ENCODE measurements around the gene ATP8B3.
"Not testable (repeated sequence)": the region's sequence is repeated elsewhere in the genome, so short reads cannot be mapped to it uniquely, and the experiment has no call there.

The ATP8B3 gene

DNA sequence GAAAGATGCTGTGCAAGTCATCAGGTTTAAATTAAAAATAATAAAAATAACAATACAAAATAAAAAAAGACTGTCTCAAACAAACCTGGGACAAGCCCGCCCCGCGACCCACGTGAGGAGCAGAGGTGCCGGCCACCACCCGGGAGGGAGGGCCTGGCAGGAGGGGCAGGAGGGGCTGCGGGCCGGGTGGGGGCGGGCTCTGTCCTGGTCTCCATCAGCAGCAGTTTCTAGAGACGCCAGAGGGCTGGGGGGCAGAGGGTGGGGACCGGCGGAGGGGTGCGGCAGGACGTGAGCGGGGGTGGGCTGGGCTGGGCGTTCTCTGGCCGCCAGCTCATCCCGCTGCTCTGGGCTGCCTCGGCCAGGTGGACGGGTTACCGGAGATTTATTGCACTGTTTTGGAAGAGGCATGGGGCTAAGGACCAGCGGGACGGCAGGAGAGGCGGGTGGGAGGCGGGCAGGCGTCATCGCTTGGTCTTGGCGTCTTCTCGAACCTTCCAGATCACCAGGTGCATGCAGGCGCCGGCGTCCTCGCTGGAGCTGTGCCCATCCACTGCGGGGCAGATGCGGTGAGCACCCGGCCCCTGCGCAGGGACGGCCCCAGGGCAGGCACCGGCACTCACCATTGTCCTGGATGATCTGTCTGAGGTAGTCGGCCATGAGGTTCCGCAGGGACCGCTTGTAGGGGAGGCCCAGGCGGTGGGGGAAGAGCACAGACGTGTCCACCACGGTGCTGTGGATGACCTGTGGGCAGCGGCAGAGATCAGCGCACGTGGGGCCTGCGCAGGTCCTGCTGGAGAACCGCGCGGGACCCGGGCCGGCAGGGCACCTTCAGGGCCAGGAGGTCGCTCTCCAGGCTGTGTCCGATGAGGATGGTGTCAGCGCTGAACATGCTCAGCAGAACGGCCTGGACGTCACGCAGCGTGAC, 3.8 kb upstream of the ATP8B3 start:
- no peak for DNase-seq

DNA sequence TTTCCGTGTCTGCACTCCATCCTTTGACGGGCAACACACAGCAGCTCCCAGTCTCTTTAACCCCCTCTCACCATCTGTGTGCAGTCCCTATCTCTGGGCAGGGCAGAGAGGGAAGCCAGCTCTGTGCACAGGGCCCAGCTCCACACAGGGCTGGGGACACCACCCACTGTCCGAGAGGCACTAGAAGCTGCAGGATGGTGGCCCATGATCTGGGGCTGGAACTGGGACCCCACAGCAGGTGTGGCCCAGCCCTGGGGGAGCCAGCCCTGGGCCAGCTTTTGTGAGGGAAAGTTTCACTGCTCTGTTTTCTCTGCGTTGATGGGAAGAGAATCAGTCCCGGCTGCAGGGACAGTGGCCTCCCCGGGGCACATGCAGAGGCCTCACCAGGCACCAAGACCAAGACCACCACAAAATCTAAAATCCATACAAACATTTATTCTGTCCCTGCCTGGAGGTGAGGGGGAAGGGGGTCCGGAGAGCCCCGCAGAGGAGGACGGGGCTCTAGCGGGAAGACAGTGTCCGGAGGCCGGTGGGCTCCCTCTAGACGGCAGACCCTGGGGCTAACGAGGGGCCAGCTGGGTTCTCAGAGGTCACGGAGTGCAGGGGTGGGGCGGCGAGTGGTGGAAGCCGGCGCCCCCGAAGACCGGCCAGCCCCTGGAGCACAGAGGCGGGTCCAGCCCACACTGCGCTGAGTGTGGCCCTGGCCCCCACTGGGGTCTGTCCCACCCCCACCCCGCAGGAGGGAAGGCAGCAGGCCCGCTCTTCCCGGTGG, 2.9 kb upstream of the ATP8B3 start:
- no peak for DNase-seq

DNA sequence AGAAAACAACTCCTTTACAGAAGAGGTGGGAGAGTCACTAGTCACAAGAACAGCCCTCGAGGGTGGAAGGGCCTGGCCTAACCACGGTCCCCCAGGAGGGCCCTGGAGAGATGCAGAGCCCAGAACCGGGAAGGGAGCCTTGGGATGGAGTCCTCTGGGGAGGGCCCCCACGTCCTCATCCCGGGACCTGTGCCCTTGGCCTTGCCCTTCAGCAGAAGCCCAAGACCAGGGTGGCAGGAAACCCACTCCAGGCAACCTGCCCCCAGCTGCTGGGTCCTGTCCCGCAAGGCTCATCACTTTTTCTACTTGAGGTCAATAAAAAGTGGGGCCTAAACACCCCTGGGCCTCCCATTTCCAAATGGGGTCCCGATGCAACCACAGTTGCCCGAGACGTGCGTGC, 2.3 kb upstream of the ATP8B3 start:
- DNase-seq: no peak

DNA sequence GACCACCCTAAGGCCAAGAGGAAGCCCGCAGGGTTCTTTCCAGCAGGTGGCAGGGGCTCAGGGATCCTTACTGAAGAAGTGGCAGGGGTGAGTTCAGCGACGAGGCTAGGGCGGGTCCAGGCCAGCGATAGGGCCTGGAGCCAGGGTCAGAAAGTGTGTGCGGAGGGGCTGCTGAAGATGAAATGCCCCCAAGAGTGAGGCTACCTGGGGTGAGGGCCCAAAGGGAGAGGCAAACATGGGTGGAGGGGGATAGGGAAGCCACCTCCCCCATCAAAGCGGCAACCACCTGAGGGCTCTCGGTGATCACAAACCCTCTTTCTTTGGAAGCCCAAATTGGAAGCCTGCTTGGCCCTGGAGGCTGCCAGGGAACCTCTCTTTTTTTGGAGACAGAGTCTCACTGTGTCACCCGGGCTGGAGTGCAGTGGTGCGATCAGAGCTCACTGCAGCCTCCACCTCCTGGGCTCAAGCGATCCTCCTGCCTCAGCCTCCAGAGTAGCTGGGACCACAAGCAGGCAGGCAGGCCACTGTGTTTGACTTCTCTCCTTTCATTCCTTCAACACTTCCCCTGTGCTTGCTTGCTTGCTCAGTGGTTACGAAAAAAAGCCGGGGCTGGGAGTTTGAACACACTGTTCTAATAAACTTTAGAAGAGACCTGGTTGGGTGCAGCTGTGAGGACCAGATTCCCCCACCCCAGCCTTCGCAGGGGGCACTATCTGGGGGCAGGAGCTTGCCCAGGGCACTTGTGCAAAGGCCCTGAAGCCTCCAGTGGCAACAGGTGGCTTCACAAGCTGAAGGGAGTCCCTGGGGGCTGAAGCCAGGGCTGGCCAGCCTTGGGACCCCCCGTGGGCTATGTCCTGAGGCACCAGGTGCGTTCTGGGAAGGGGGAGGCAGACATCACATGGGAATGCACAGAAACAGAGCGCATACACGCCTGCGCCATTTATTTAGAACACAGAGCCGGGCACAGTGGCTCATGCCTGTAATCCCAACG, 1.4 kb upstream of the ATP8B3 start:
- DNase-seq: no peak

DNA sequence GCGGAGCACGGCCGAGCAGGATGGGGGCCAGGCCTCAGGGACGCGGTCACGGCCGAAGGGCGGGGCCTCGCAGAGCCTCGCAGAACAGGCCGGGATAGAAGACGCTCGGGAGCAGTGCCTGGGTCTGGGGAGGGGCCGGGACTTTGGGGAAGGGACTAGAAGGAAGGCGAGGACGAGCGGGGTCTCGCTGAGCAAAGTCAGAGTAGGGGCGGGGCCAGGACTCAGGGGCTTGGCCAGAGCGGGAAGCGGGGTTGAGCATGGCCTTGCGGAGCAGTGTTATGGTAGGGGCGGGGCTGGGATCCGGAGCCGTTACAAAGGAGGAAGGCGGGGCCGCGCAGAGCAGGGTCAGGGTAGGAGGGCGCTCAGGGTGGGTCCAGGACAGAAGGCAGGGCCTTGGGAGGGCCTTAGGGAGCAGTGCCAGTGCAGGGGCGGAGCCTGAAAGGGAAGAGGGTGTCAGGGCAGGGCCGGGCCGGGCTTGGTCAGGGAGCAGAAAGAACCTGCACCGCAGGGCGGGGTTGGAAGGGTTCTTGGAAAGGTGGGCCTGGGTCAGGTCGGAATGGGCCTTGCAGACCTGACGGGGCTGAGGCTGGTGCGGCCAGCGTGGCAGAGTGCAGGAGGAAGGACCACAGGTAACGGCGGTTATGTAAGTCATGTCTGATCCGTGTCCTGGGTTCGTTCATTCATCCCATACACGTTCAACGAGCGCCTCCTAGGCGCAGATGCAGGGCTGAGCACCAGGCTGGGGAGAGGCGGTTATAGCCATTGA, 533 bp upstream of the ATP8B3 start:
- DNase-seq: peak; percentile 90 to 92

DNA sequence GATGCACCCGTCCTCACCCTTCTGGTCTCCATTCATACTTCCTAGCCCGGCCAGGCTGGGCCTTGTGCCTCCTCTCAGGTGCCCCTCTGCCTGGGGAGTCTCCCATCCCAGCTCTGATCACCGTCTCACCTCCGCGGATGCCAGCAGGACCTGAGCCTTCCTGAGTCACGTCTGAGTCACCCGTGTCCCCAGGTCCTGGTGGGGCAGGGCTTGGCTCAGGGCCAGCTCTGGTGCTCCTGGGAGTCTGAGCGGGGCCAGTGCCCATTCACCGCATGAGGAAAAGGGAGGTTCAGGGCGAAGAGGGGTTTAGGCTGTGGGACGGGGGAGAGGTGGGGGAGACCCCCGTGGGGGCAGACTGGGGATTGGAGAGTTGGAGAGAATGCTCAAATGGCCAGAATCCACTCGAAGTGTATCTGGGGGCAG, 593 bp downstream of the ATP8B3 start:
- peak; percentile 13 to 27 for DNase-seq

DNA sequence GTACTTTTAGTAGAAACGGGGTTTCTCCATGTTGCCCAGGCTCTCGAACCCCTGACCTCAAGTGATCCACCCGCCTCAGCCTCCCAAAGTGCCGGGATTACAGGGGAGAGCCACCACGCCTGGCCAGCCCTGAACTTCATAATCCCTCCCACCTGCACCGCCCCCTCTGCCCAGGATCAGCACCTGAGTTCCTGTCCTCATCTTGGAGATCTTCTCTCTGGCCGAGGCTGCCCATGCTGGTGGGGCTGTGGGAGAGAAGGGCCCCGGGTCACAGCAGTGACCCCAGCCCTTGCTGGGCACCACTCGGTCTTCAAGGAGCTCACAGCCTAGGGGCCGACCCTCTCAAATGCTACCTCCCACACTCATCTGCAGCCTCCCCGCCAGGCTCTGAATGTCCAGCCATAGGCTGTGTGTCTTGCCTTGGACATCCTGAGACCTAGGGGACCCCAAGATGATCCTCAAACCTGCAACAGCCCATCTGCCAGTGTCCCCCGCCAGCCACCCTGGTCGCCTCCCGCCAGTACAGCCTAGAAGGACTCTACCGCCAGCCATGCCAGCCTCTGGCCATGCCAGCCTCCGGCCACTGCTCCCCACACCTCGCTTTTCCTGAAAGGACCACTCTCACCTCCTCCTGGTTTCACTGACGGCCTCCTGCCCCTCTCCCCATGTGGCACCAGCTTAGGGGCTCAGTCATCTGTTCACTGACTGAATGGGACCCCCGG, 1.5 kb downstream of the ATP8B3 start:
- no peak for DNase-seq

DNA sequence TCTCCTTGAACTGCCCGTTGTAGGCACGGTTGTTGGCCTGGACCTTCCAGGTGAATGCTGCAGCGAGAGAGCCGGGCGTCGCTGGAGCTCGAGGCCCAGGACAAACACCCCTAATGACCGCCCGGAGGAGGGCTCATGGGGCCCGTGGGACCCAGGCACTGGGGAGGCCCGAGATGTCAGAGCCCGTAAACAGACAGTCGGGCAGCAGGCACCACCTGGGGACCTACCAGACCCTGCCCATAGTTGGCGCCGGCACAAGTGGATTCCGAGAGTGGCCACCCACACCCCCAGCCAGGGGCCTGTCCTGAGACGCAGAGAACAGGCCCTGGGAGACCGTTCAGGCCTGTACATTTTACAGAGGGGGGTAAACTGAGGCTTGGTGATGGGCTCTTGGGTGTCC, 2.4 kb downstream of the ATP8B3 start:
- no peak for DNase-seq

DNA sequence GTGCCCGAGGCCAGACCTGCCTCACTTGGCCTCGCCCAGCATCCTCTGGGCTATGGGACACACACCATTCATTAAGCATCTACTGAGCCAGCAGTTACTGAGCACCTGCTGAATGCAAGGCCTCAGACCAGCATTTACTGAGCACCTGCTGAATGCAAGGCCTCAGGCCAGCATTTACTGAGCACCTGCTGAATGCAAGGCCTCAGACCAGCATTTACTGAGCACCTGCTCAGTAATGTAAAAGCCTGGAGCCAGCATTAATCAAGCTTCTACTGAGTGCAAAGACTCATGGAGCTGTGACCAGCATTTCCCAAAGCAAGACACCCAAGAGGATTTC, 3.7 kb downstream of the ATP8B3 start:
- no peak for DNase-seq

DNA sequence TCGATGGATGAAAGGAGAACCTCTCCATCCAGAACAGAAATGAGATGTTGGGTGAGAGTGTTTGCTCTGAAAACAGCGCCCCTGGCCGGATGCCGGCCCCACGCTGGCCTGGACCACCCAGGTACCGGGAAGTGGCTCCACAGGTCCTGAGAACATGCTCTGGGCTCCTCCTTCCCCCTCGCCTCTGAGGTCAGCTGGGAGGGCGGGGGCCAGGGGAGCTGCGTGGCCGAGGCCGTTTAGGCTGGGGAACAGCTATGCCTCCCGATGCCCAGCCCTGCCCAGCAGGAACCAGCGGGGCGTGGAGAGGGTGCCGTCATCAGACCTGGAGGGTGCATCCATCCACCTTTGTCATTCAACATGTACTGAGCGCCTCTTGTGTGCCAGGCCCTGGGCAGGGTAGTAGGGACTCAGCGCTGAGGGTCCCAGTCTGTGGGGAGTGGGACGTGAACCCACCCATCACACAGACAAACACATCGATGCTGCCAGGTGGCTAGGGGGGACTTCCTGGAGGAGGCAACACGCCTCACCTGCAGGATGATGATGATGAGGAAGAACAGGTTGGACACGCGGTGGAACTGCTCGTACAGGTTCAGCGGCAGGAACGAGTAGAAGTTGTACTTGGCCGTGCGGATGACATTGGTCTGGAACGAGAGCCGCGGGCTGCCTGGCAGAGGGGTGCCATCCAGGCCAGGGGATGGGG, 4.2 kb downstream of the ATP8B3 start:
- no peak for DNase-seq

DNA sequence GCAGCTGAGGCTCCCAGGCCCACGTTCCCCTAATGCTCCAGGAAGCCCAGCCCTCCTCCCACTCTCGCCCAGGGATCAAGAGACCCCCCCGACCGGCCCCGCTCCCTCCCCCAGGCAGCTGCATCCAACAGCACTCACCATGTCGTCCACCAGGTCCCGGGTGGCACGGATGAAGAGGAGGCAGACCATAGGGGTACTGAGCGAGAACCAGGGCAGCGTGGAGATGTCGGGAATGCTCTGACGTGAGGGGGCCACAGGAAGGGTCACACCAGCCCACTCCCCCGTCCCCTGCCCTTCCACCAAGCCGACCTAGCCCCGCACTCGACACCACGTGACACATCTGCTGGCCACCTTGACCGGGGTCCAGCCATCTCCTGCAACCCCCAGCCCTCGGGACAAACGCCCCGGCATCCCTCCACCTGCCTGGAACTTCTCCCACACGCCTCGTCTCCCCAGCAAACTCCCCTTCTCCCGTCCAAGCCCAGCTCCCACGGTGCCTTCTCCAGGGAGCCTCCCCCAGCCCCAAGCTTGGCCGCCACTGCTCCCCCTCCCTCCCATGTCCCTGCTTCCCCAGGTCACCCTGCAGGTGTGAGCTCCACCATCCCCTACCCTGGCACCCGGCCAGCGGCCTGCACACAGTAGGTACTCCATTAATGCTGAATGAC, 4.9 kb downstream of the ATP8B3 start:
- DNase-seq: no peak

DNA sequence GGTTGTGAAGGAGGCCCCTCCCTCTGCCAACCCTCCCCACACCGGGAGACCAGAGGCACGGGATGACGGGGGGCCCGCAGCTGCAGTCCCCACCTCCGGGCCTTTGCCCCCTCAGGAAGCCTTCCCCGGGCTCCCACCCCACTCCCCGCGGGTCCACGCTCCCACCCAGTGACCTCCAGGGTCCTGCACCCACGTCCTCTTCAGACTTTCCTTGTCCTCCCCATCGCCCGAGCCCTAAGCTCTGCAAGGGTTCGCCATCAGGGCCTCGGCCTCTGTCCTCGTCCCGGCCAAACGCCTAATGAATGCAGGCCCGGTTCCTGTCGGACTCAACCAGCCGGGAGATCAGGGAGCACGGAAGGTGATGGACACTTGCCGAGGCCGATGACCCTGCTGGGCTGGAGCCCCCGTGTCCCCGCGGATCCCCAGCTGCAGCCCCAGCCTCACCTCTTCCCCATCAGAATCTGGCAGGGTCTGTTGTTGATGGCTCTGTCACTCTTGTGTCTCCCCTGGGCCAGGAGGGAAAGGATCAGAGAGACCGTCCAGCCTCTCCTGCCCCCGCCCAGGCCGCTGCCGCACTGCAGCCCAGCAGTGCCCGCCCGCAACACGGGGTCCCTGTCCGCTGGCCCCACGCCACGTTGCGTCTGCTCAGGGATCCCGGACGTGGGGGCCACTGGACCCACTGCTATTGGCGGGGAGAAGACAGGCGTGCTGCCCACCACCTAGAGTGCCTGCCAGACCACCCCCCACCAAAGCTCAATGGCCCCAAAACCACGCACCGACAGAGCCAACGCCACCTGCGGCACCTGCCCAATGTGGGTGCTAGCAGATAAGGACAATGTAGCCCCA, 5.7 kb downstream of the ATP8B3 start:
- DNase-seq: no peak

DNA sequence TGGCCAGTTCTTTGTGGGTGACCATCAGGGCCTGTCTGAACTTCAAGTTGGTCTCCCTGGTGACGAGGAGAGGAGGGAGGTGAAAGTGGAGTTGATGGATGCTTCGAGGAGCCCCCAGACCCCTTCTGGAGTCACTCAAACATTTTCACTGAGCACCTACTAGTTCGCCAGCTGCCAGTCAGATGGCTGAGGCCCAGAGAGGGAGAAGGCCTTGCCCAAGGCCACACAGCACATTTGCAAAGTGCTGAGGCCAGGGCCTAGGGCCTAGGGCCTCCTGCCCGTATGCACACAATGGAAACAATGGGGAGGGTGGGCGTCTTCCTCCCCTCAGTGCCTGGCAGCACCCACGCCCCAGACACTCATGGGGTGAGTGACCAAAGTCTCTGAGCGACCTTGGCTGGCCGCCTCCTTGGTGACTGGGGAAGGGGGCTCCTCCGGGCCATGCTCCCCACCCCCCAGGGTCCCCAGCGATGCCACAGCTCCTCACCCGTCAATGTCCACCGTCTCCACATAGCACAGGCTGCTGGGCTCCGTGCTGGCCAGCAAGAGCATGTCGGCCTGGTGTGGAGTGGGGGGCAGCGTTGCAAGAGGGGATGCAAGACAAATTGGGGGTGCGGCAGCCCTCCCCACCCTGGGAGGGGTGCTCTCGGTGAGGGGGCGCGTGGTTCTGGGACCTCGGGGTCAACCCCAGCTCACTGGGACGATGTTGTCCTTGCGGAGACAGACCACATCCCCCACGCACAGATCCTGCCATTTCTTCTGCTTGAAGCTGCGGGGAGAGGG, 6.5 kb downstream of the ATP8B3 start:
- DNase-seq: no peak

DNA sequence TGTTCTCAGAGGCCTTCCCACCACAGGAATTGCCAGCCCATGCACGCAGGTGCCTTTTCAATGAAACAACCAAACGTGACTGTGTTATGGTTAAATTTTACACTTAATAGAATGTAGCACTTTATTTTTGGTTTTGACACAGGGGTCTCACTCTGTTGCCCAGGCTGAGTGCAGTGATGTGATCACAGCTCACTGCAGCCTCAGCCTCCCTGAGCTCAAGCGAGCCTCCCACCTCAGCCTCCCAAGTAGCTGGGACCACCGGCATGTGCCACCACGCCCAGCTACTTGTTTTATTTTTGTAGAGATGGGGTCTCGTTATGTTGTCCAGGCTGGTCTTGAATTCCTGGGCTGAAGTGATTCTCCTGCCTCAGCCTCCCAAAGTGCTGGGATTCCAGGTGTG, 7.2 kb downstream of the ATP8B3 start:
- DNase-seq: no peak

DNA sequence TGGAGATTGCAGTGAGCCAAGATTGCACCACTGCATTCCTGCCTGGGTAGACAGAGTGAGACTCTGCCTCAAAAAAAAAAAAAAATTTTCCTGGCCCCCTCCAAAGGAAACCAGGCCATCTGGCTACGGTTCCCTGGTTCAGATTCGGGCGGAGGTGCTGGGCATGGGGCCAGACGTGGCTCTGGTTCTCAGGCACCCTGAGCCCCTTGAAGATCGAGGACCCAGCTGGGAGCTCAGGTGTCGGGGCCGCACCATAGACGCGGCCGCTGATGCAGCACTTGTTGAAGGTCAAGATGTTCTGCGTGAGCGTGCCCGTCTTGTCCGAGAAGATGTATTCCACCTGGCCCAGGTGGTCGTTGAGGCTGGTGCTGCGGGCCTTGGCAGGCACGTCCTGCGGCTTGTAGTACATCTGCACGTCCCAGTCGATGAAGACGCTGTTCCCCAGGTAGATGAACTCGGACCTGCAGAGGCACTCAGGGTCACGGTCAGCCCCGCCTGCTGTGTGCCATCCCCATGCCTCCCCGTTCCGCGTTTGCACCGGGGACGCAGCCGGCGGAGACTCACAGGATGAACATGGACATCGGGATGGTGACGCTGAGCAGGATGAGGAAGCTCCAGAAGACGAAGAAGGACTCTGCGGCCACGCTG, 12.3 kb downstream of the ATP8B3 start:
- no peak for DNase-seq

DNA sequence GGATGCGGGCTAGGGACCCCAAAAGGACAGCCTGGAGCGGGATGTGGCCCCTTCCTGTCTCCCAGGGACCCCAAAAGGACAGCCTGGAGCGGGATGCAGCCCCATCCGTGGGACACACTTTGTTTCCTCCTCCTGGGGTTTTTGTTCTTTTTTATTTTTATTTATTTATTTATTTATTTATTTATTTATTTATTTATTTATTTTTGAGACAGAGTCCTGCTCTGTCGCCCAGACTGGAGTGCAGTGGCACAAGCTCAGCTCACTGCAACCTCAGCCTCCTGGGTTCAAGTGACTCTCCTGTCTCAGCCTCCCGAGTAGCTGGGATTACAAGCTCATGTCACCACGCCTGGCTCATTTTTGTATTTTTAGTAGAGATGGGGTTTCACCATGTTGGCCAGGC, 14.8 kb downstream of the ATP8B3 start:
- DNase-seq: not testable (repeated sequence)

DNA sequence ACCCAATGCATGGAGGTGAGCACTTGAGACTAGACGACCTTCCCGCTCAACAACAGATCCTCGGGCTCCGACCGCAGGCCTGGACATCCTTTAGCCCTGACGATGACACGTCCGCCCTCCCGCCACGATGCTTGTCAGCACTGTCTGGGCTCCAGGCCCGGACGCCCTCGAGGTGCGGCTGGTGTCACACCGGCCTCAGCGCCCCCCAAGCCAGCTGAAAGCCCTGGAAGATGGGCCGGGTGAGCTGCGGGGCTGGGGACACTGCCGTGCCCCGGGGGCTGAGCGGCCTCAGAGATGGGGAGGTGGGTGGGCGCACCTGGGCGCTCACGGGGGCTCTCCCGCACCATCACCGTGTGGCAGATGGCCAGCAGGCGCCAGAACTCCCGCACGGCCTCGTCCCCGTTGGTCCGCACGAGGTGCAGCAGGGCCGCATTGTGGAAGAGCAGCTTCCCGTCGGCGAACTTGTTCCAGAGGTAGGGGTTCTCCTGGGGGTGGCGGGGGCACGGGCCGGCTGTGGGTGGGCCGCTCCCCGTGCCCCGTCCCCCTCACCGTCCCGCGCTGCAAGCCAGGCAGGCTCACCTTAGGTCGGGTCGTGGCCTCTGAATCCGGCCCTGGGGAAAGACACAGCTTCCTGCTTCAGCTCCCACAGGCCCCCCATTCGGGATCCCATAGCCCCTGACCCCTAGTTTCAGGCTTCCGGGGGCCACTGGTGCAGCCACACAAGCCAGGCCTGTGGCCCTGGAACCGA, 15.5 kb downstream of the ATP8B3 start:
- DNase-seq: no peak
